GM04504 (cell line): ENCODE measurements around the gene IFT74.

Experiments used
- DNase-seq: peaks from one replicate; pipeline ENCODE4 v3.0.0-alpha.2; 2012; ENCODE audit warnings: low read depth

IFT74 gene

DNA sequence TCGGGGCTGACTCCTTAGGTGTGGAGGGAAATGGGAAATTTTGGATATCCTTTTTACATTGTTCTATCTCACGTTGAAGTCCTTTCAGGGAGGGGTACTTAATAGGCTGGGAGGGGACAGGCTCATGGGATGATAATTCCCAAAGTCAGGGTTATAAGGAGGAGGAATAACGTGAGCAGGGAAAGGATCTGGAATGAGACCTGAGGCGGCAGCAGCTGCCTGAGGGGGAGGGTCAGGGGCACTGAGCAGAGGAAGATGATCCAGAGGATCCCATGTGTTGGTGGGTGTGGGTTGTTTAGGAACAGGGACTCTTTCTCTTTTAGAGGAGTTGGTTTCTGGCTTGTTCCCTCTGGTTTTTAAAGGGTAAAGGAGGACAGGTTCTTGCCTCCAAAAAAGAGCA lies 18.7 kb downstream of the IFT74 start:
- DNase-seq = no peak

DNA sequence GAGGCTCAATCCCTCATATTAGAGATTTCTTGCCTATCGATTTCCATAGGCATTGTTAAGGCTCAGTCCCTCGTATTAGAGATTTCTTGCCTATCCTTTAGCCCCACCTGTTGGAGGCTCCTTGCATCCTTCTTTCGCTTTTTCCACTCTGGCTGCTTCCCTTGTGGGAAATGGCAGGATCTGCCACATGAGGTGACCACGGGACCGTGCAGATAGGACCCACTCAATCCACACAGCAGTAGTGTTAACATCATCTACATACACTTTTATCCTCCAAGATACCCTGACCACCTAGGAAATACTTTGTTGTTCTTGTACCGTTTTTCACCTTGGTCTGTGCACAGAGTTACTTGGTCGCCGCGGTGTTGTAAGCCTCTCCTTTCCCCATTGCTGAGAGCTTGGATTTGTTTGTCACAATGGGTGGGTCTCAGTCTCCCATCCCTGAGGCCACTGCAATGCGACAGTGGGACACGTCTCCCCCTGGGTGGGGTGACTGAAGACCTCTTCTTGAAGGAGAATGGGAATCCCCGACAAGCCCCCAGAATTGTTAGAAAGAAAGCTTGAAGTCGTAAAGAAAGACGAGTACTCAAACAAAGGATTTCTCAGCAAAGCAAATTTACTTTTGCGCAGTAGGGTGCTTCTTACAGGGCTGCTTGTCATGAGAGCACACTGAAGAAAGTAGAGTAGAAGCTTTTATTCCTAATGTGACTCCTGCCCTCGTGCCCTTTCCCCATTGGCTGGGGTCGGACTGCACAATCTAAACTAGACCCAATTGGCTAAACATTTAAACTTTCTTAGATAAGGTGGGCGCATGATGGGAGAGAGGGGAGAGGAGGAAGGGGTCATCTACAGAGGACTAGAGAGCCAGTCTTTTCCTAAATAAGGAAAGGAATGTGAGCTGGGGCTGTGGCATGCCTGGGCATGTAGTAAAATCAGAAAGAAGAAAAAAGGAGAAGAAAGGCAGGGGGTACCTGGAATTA lies 19.8 kb downstream of the IFT74 start:
- no peak for DNase-seq

DNA sequence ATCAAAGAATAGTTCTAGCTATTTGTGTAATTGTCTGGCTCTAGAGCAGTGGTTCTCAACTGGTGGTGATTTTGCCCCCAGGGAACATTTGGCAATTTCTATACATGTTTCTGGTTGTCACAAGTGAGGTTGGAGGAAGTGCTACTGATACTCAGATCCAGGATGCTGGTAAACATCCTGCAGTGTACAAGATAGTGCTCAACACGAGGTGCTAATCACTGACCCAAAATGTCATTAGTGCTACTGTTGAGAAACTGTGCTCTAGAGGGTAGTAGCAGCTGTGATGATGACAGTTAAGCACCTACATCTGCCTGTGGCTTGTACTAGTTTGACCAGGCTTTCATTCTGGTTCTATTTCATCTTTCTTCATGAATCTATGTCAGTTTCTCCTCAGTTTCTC lies 27.1 kb downstream of the IFT74 start:
- DNase-seq = no peak

DNA sequence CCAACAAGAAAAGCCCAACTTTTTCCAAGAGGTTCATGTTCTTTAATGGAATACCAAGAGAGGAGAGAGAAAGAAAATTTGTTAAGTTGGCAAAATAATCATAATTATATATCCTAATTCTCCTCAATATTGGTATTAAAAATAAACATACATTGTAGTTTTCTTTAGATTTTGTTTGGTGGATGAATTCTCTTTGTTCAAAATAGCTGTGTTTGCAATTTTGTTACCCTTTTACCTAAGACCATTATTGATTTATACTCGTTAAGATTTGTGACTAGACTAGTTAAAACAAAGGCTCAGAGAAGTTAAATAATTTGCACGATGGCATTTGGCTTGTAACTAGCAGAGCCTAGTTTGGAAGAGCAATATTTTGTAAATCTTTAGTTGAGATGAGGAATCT lies 39.6 kb downstream of the IFT74 start:
- no peak for DNase-seq

DNA sequence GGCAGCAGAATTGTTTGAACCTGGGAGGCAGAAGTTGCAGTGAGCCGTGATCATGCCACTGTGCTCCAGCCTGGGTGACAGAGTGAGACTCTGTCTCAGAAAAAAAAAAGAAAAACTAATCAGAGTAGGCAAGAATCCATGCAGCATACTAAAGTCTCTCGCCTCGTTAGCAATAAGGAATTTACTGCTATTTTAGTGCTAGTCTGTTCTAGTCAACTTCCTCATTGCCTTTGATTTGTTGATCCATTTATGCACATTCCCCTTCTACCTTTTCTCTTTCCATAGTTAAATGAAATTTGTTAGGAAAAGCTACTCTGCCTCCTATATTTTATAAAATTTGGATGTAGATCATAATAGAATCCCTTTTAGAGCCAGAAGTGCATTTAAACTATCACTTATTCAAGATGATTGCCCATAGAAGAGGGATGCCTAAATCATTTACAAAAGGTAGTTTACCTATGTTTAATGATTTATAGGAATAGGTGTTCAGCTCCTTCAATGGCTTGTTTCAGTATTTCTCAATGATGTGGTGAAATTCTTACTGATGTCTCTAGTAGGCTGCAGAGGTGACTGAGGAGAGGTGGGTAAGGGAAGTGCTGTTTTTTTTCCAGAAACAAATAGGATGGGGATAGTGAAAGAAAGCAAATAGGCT lies 47.3 kb downstream of the IFT74 start:
- DNase-seq = no peak

DNA sequence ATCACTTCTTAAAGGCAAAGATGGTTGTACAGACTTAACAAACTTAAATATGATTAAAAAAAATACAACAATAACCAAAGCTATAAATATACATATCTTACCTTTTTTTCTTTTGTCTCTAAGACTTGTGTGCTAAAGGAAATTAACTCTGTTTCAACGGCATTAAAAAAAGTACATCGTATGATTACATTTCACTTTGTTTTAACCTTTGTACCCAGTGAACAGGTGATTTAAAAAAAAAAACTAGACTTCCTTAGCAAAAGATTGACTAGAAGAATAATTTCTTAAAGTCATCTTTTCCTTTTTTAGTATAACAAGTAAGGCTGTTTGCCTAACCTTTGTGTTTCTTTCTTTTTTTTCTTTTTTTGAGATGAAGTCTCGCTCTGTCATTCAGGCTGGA lies 49.3 kb downstream of the IFT74 start, which contains the start of gene LRRC19:
Gene LRRC19 (minus strand): TSS at position 182 of the 400 bp plus-strand sequence. CDS start 5,978 bp downstream, outside the sequence.
- DNase-seq = no peak

DNA sequence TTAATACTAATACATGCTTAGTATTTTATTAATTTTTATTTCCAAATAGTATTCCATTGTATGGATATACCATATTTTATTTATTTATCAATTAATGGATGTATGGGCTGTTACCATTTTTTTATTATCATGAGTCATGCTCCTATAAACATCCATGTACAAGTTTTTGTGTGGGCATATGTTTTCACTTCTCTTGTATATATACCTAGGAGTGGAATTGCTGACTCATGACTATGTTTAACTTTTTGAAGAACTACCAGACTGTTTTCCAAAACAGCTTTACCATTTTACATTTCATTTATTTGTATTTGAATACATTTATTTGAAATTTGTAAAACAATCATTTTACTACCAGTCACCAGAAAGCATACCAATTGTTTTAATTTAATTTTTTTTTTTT lies 63.4 kb downstream of the IFT74 start:
- DNase-seq = peak; percentile 1

DNA sequence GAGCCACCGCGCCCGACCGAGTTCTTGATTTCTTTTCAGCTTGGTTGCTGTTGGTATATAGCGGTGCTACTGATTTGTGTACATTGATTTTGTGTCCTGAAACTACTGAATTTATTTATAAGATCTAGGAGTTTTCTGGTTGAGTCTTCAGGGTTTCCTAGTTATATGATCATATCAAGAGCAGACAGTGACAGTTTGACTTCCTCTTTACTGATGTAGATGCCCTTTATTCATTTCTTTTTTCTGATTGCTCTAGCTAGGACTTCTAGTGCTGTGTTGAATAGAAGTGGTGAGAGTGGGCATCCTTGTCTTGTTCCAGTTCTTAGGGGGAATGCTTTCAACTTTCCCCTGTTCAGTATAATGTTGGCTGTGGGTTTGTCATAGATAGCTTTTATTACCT lies 66.7 kb downstream of the IFT74 start:
- no peak for DNase-seq

DNA sequence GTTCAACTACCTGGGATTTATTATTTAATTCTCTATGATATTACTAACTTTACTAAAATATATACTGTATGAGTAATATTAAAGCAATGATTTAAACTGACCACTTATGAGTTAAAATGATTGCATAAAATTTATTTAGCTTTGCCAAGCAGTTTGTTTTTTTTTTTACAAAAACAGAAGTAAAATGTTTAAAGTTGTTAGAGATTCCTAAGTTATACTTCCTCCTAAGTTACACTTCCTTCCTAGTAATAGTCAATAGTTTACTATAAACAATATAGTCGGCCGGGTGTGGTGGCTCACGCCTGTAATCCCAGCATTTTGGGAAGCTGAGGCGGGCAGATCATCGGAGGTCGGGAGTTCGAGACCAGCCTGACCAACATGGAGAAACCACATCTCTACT lies 73.0 kb downstream of the IFT74 start:
- DNase-seq = no peak

DNA sequence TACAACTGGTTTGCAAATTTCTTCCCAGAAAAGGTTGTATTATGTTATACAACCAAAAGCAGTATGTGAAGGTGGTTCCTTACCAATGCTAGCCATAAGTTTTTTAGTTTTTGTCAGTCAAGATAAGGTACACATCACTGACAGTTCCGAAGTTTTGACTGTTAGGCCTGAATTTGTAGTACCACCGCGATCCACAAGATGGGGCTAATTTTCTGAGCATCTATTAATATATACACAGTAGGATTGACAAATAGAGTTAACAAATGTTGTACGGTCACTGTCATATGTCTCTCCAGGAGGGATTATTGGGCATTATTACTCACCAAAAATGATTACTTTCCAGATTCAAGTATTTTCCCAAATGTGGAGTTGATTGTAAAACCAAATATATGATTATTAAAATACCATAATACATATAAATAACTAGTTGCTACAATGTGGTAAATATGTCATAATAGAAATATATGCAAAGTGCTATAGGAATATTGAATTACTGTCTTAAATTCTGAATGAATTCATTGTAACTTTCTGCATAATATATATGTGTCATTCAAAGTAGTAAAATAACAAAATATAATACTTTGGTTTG lies 77.7 kb downstream of the IFT74 start:
- DNase-seq = peak; percentile 12

DNA sequence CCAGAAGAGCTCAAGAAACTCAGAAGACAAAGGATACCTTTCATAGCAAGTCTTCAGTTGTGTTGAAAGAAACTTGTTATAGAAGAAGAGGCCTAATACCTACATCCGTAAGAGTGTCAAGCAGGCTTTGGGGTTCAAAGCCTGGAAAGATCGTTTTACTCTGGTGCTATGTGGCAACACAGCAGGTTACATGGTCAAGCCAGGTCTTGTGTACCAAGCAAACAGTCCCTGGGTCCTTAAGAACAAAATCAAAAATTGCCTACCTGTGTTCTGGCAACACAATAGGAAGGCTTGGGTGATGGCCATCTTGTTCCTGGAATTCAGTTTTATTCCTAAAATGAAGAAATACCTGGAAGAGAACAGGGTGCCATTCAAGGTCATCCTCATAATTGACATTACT lies 81.3 kb downstream of the IFT74 start:
- DNase-seq = no peak

DNA sequence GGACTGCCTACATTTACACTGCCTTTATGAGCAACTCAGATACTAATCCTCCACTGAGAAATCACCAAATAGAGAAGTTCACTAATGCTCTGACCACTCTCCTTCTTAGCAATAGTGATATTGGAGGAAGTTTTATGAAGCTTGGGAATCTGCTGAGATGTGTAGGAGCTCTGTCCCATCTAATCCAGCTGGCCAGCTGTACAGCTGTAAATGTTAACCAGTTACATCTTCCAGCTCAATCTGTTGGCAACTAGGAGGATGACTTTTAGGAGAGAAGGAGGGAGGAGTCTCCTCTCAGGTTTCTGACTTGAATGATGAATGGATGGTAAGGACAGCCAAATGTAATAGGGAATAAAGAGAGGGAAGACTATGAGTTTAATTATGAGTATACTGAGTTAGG lies 85.5 kb downstream of the IFT74 start:
- DNase-seq = no peak

DNA sequence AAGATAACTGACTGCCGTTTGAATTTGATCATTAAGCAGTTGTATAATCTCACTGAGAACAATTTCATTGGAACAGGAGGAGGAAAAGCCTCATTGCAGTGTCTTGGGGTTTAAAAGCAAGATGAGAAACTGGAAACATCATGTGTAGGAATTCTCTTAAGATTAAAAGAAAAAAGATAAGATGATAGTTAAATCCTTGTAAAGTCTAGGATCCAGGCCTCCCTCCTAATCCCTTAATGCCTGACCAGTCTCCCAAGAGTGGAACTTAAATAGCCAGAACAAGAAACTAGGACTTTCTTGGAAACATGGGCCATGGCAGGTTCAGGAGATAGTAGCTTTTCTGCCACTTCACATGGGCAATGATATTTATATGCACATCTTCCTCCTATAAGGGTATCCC lies 86.3 kb downstream of the IFT74 start:
- DNase-seq = no peak

DNA sequence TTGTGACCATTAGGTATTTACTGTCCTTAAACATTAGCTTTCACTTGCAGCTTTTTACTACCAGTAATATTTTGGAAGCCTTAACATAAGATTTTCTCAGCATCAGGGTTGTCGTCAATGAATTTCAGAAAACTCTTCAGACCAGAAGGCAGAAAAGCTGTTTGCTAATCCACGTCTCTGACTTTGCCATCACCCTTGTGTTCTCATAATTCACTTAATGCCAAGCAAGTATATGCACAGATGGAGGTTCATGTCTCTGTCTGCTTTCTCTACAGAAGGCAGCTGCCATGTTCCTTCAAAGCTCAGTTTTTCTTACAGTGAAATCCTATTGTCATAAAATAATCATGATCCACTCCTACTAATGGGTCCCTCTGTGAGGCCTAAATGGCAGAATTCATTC lies 87.0 kb downstream of the IFT74 start:
- DNase-seq = no peak

DNA sequence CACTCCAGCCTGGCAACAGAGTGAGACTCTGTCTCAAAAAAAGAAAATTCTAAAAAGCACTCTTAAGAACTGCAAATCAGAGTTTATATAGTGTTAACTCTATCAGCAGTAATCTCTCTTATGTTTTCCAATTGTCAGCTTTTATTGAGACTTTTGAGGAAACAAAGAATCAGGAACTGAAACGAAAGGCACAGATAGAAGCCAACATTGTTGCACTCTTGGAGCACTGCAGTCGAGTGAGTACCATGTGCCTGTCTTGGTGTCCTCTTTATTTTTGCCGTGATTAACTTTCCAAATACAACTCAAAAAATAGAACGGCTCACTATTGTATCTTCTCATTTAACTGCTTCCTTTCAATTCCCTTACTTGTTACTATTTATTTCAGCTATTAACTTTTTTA lies 90.9 kb downstream of the IFT74 start:
- DNase-seq = no peak

DNA sequence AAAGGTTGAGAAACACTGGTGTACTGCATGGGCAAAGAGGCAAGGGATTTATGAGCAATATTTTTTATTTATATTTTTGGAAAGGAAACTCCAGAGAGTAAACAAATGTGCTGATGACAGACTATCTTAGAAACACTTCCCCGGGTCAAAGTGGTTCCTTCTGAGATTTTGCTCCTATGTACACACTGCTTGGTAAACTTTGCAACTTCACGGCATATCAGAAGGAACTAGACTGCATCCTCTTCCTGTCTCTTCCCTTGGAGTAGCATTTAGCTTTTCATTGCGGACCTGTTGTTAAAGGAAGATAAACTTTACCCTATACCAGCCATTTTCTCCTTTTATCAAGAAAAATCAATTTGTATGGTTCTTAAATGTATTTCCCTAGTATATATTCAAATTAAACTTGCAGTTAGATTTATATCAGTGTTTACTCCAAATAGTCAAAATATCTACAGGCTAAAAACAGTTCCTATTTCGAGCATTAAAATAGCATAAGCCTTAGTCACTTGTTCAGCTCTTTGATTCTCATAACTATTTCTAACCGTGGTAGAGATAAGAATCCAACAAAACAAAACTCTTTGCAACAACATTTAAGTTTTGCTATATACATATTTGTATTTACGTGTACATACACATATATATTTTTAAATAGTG lies 97.3 kb downstream of the IFT74 start:
- no peak for DNase-seq

DNA sequence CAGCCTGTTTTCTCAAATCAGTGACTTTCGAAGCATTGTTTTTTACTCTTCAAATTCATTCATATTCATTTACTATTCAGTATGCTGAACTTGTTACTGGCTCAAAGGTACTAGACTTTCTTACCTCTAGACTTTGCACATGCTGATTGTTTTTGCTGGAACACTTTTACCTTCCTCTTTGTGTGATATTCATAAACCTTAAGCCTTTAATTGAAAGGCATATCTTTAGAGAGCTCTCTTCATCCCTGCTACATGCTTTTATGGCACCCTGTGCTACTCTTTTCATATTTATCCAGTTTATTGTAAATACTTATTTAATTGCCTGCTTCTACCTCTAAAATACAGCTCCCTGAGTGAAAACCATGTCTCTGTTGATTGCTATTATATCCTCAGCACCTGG lies 97.9 kb downstream of the IFT74 start:
- DNase-seq = no peak

DNA sequence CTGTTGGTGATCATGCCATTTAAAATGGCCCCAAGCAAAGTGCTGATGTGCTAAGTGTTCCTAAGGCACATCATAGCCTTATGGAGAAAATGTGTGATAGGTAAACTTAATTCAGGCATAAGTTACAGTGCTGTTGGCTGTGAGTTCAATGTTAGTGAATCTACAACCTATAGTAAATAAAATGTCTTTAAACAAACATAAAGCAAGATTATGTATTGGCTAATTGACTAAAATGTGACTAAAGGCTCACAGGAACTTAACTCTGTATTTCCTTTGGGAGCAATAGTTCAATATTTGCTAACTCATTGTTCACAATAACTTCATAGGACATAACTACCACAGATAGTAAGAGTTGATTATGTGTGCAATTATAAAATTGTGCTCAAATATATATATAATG lies 98.6 kb downstream of the IFT74 start:
- no peak for DNase-seq

DNA sequence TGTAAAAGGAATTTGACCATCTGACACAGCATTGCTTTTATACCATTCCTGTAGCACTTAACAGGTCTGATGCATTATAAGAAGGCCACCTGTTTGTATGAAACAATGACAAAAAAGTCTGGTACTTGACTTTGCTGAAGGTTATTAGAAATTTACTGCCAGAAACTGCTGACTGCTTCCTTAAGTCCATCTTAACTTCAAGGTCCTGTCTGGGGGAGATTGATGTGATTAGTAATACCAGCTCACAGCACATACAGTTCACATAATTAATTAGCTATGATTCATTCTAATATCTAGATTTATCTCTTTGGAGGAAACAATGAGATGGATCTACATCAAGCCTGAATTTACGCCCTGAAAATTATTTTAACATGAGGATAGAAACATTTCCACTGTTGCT lies 103.2 kb downstream of the IFT74 start:
- no peak for DNase-seq

DNA sequence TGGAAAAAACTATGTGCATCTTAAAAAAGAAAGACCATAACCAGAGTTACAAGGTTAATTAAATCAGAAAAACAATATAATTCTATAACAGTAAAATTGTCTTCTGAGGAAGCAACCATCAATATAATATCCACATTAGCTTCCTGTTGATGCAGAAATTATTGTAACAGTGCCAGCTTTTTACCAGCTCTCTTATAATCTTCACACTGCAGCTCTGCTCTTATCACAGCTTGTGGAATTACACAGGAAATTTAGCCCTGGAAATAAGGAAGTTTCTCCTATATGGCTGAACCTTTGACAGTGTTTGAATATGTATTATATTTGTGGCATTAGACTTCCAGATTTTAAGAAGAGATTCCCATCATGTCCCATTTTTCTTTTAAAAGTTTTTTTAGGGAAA lies 103.7 kb downstream of the IFT74 start:
- no peak for DNase-seq

DNA sequence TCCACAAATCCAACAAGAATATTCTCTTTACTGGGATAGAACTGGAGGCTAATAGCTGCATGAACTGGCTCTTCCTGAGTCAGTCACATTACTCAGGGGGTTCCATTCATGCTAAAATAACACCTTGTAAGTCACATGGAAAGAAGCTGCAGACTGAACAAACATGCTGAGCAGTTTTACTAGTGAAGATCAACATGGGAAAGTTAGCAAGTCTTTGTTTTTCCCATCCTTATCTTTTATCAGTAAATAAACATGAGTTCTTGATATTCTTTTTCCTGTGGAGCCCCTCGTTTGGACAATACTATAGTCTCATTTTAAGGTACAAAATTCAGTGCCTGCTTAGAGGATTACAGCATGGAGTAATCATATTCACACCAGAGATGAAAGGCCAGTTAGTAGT lies 109.1 kb downstream of the IFT74 start:
- no peak for DNase-seq
